Uterus (tissue), 4 donors: ENCODE measurements around the gene PSD. TPM values are rescaled to one million over a fixed set of nuclear protein-coding genes. Genes with fewer than 3 reads are reported as not detected.
A peak's percentile ranks its signal among the peaks of the same experiment; 100 is the strongest.

ENCODE experiments used
- DNase-seq, 2 donors: peaks; one replicate each; pipeline ENCODE4 v3.0.0-alpha.2; 2019 to 2020
- H3K27ac ChIP-seq, 2 donors: fragments of 200-600 bp; sonication (generic); 1 replicate in 1 of 2; 2 replicates in 1 of 2; pipeline ENCODE4 v1.5.1; 2016 to 2018
- H3K27me3 ChIP-seq, 2 donors: fragments of 200-600 bp; sonication (generic); one replicate each; pipeline ENCODE4 v1.5.1; 2018 to 2019; ENCODE audit warnings: control low read depth in 1 of 2
- H3K36me3 ChIP-seq, 2 donors: fragments of 200-600 bp; sonication (generic); one replicate each; pipeline ENCODE4 v1.5.1; 2019; ENCODE audit warnings: control low read depth in 1 of 2
- H3K4me1 ChIP-seq, 2 donors: fragments of 200-600 bp; sonication (generic); one replicate each; pipeline ENCODE4 v1.5.1; 2018 to 2019; ENCODE audit warnings: control low read depth in 1 of 2
- H3K4me3 ChIP-seq, 2 donors: fragments of 200-600 bp; sonication (generic); 1 replicate in 1 of 2; 2 replicates in 1 of 2; pipeline ENCODE4 v1.5.1; 2018 to 2019; ENCODE audit warnings: mild to moderate bottlenecking in 1 of 2
- H3K9me3 ChIP-seq, 2 donors: fragments of 200-600 bp; sonication (generic); one replicate each; pipeline ENCODE4 v1.5.1; 2019; ENCODE audit warnings: control low read depth in 1 of 2
- POLR2A ChIP-seq, 2 donors: fragments of 450-650 bp; IDR thresholded peaks; one replicate each; pipeline ENCODE4 v1.6.1; 2016; ENCODE audit warnings: antibody characterized with exemption in 2 of 2, mild to moderate bottlenecking in 1 of 2, moderate library complexity in 1 of 2
- intact Hi-C: fragments of 100-400 bp; cut with DNase I; formaldehyde crosslinking; loops from one replicate; pipeline ENCODE4 v1.15.1; 2023; ENCODE audit warnings: low total_unique reads
- total RNA-seq, 4 donors: library from RNA; depleted of rRNA in 3 of 4; stranded (reverse); fragments of >200 nt in 3 of 4; gene quantifications; one replicate each; pipeline versions ENCODE4 v1.1.0 to v1.2.4, GENCODE V29; 2014 to 2023
- TF ChIP-seq, protein P1 (sequence below), 4 experiments: fragments of 200-600 bp in 2 of 4; fragments of 450-650 bp in 2 of 4; sonication (generic) in 2 of 4; IDR thresholded peaks; one replicate each; pipeline ENCODE4 v1.5.1; 2016 to 2019; ENCODE audit warnings: antibody characterized with exemption in 4 of 4, mild to moderate bottlenecking in 2 of 4, moderate library complexity in 1 of 4
- donor health status: DM: yes; HTN: yes; CAD: no.

PSD gene
- total RNA-seq, 4 donors from 2014 or later, result 31.3 to 114 (median 37.3) TPM; not detected in 1

DNA sequence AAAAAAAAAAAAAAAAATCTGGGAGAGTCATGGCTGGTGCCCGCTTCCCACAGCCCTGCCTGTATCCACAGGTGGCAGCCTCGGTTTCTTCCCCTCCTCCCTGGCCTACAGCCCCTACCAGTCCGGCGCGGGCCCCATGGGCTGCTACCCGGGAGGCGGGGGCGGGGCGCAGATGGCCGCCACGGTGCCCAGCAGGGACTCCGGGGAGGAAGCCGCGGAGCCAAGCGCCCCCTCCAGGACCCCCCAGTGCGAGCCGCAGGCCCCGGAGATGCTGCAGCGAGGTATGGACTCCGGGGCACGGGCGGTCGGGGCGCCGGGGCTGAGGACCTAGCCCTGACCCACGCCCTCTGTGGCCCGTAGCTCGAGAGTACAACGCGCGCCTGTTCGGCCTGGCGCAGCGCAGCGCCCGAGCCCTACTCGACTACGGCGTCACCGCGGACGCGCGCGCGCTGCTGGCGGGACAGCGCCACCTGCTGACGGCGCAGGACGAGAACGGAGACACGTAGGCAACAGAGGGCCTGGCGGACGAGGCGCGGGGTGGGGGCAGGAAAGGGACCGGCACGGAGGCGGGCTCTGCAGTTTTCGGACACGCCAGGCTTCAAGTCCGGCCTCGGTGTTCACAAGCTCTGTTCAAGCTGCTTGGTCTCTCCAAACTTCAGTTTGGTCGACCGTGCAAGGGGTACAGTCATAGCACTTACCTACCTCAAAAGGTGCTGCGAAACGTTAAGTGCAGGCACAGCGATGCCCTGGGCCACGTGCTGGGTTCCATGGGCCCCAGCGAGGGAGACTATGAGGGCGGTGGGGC lies 19.2 kb downstream of the PSD start:
- H3K9me3 ChIP-seq, result no peaks in the 10 kb centered on the region
- H3K4me1 ChIP-seq, result peaks cover 0 to 18% of the 10 kb centered on the region in 2 donors
- no peaks in the 10 kb centered on the region for H3K27me3 ChIP-seq
- peak overlapping the region; percentile 32 to 67 for H3K4me3 ChIP-seq
- H3K36me3 ChIP-seq, result no peaks in the 10 kb centered on the region
- TF ChIP-seq, protein P1, sequence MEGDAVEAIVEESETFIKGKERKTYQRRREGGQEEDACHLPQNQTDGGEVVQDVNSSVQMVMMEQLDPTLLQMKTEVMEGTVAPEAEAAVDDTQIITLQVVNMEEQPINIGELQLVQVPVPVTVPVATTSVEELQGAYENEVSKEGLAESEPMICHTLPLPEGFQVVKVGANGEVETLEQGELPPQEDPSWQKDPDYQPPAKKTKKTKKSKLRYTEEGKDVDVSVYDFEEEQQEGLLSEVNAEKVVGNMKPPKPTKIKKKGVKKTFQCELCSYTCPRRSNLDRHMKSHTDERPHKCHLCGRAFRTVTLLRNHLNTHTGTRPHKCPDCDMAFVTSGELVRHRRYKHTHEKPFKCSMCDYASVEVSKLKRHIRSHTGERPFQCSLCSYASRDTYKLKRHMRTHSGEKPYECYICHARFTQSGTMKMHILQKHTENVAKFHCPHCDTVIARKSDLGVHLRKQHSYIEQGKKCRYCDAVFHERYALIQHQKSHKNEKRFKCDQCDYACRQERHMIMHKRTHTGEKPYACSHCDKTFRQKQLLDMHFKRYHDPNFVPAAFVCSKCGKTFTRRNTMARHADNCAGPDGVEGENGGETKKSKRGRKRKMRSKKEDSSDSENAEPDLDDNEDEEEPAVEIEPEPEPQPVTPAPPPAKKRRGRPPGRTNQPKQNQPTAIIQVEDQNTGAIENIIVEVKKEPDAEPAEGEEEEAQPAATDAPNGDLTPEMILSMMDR (IDR thresholded peaks at IDR 0.05), result peak; percentile 91 to 98 (median 94)
- TF ChIP-seq POLR2A (IDR thresholded peaks at IDR 0.05), result peak; percentile 41 to 70
- H3K27ac ChIP-seq, result peak overlapping the region; percentile 88 to 97
- peak; percentile 86 to 89 for DNase-seq
- intact Hi-C loops, result no loop called here

DNA sequence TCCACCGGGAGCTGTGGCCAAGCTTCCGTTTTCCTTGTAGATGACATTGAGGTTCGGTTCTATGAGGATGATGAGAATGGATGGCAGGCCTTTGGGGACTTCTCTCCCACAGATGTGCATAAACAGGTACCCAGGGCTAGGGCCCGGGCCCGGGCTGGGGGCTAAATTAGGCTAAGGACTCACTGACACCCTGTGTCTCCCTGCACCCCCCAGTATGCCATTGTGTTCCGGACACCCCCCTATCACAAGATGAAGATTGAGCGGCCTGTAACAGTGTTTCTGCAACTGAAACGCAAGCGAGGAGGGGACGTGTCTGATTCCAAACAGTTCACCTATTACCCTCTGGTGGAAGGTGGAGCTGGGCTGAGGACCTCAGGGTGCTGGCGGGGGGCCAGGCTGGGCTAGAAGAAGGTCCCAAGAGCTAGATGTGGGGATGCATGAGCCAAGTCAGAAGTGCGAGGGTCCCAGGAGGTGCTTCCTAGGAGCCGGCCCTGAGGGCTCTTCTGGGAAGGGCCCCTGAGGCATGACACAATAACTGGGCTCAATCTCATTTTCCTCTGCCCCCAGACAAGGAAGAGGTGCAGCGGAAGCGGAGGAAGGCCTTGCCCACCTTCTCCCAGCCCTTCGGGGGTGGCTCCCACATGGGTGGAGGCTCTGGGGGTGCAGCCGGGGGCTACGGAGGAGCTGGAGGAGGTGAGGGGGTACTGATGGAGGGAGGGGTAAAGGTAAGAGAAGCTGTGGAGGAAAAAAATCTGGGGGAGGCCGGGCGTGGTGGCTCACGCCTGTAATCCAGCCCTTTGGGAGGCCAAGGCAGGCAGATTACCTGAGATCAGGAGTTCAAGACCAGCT lies 20.2 kb downstream of the PSD start:
- no peaks in the 10 kb centered on the region for H3K36me3 ChIP-seq
- no peaks in the 10 kb centered on the region for H3K27me3 ChIP-seq
- TF ChIP-seq, protein P1 (IDR thresholded peaks at IDR 0.05), result no peak
- intact Hi-C loops, result no loop called here
- peaks cover 0 to 18% of the 10 kb centered on the region in 2 donors for H3K4me1 ChIP-seq
- H3K27ac ChIP-seq, result peak overlapping the region; percentile 88 to 97
- H3K4me3 ChIP-seq, result no peak overlapping the region
- no peak for DNase-seq
- no peaks in the 10 kb centered on the region for H3K9me3 ChIP-seq

DNA sequence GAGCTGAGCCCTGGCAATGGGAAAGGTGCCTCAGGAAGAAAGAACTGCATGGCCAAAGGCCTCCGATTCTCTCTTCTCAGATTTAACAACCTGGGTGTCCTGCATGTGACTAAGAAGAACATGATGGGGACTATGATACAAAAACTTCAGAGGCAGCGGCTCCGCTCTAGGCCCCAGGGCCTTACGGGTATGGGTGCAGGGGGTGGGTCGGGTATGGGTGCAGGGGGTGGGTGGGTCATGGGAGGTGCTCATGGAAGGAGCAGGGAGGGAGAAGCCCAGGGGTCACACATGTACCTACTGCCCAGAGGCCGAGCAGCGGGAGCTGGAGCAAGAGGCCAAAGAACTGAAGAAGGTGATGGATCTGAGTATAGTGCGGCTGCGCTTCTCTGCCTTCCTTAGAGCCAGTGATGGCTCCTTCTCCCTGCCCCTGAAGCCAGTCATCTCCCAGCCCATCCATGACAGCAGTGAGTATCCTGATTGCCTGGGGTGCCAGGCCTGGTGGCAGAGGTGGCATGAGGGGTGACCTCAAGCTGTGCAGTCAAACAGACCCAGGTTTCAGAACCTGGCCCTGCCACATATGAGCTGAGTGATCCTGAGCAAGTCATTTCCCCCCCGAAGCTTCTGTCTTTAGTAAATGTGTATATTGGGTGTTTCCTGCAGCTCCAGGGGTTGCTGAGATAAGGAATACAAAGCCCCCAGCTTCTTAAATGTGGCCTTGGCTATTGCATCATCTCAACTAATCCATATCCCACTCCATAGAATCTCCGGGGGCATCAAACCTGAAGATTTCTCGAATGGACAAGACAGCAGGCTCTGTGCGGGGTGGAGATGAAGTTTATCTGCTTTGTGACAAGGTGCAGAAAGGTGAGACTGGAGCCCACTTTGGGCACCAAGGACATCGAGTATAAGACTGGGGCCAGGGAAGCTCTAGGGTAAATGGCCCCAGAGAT lies 21.1 kb downstream of the PSD start:
- intact Hi-C loops, result no loop called here
- no peaks in the 10 kb centered on the region for H3K9me3 ChIP-seq
- peaks cover 0 to 18% of the 10 kb centered on the region in 2 donors for H3K4me1 ChIP-seq
- no peaks in the 10 kb centered on the region for H3K36me3 ChIP-seq
- H3K27ac ChIP-seq, result peak overlapping the region in 1 of 2 donors; percentile 97
- H3K4me3 ChIP-seq, result no peak overlapping the region
- no peak for DNase-seq
- TF ChIP-seq, protein P1 (IDR thresholded peaks at IDR 0.05), result no peak
- no peak for TF ChIP-seq POLR2A (IDR thresholded peaks at IDR 0.05)
- H3K27me3 ChIP-seq, result no peaks in the 10 kb centered on the region

DNA sequence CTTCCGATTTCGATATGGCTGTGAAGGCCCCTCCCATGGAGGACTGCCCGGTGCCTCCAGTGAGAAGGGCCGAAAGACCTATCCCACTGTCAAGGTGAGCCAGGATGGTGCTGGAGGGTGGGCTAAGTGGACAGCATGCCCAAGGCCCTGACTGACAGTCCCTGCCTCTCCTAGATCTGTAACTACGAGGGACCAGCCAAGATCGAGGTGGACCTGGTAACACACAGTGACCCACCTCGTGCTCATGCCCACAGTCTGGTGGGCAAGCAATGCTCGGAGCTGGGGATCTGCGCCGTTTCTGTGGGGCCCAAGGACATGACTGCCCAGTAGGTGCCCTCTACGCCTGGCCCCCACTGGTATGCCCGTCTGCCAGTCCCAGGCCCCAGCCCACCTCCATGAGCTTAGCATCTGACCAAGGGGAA lies 21.8 kb downstream of the PSD start:
- Histone ChIP-seq H3K4me3 (no peak overlapping the region), H3K9me3 (no peaks in the 10 kb centered on the region), H3K36me3 (no peaks in the 10 kb centered on the region), H3K27me3 (no peaks in the 10 kb centered on the region), H3K4me1 (peaks cover 0 to 18% of the 10 kb centered on the region in 2 donors), H3K27ac (peak overlapping the region; percentile 97 to 98)
- intact Hi-C loops, result no loop called here
- DNase-seq, result no peak
- no peak for TF ChIP-seq POLR2A (IDR thresholded peaks at IDR 0.05)
- TF ChIP-seq, protein P1 (IDR thresholded peaks at IDR 0.05), result no peak
